Duodenal mucosa (tissue), 2 donors: ENCODE measurements around the gene PCIF1.

ENCODE experiments used
- H3K27ac ChIP-seq: one replicate; pipeline ENCODE4 v1.7.0; 2013; ENCODE audit warnings: low read depth, low read length
- H3K27me3 ChIP-seq, 2 donors: one replicate each; pipeline ENCODE4 v1.7.0; 2013; ENCODE audit warnings: low read length in 2 of 2, control low read depth in 1 of 2; ENCODE audit not compliant: insufficient read depth in 2 of 2, control insufficient read depth in 1 of 2
- H3K36me3 ChIP-seq, 2 donors: one replicate each; pipeline ENCODE4 v1.7.0; 2013; ENCODE audit warnings: low read length in 2 of 2, control low read depth in 1 of 2; ENCODE audit not compliant: insufficient read depth in 2 of 2, control insufficient read depth in 1 of 2
- H3K4me1 ChIP-seq, 2 donors: one replicate each; pipeline ENCODE4 v1.7.0; 2013; ENCODE audit warnings: low read length in 2 of 2, control low read depth in 1 of 2; ENCODE audit not compliant: insufficient read depth in 2 of 2, control insufficient read depth in 1 of 2
- H3K4me3 ChIP-seq, 2 donors: one replicate each; pipeline ENCODE4 v1.7.0; 2013; ENCODE audit warnings: low read length in 2 of 2, low read depth in 1 of 2
- H3K9ac ChIP-seq, 2 donors: one replicate each; pipeline ENCODE4 v1.7.0; 2013; ENCODE audit warnings: low read length in 2 of 2, low read depth in 1 of 2
- H3K9me3 ChIP-seq, 2 donors: one replicate each; pipeline ENCODE4 v1.7.0; 2013; ENCODE audit warnings: low read length in 2 of 2, control low read depth in 1 of 2; ENCODE audit not compliant: control insufficient read depth in 1 of 2

Gene PCIF1

DNA sequence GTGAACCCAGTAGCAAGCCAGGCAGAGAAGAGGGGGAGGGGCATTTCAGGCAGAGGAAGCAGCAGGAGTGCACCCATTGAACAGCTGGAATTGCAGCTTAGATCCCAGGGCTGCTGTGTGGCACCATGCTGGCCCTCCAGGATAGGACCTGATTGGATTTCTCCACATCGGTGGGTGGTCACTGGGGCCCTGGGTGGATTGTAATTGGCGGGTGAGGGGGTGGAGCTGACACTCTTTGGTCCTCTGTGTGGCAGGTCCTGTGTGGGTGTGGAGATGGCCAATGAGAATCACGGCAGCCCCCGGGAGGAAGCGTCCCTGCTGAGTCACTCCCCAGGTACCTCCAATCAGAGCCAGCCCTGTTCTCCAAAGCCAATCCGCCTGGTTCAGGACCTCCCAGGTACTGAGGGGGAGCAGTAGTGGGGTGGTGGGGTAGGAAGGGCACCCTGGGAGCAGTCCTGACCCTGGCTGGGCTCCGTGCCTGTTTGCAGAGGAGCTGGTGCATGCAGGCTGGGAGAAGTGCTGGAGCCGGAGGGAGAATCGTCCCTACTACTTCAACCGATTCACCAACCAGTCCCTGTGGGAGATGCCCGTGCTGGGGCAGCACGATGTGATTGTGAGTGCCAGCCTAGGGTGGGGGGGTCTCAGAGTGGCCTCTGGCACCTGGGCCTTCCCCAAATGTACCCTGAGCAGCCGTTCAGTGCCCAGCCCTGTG is 4.4 kb downstream of the PCIF1 start:
- Histone ChIP-seq H3K27ac (no peak overlapping the region), H3K9ac (no peak overlapping the region), H3K4me3 (no peak overlapping the region), H3K4me1 (peaks cover 3 to 4% of the 10 kb centered on the region in 2 donors), H3K27me3 (no peaks in the 10 kb centered on the region), H3K9me3 (no peaks in the 10 kb centered on the region), H3K36me3 (peaks cover 49 to 68% of the 10 kb centered on the region in 2 donors)

DNA sequence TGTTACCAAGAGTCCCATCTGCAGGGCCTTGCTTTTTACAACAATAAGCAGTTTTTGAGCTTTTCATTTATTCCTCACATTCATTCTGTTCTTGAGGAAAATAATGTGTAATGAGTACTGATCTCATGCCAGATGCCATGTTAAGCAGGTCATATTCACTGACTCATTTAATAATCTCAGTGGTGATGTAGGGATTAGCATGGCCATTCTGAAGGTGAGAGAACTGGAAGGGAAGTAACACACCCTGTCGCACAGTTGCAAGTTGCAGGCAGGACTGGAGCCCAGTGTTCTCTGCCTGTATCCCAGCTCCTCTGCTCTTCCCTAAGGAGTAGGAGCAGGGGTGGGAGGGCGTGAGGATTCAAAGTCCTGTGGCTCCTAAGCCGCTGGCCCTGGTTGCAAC is 5.6 kb downstream of the PCIF1 start:
- peaks cover 60 to 79% of the 10 kb centered on the region in 2 donors for H3K36me3 ChIP-seq
- no peak overlapping the region for H3K9ac ChIP-seq
- no peak overlapping the region for H3K27ac ChIP-seq
- H3K4me3 ChIP-seq = no peak overlapping the region
- peaks cover 3 to 4% of the 10 kb centered on the region in 2 donors for H3K4me1 ChIP-seq
- H3K9me3 ChIP-seq = no peaks in the 10 kb centered on the region
- no peaks in the 10 kb centered on the region for H3K27me3 ChIP-seq

DNA sequence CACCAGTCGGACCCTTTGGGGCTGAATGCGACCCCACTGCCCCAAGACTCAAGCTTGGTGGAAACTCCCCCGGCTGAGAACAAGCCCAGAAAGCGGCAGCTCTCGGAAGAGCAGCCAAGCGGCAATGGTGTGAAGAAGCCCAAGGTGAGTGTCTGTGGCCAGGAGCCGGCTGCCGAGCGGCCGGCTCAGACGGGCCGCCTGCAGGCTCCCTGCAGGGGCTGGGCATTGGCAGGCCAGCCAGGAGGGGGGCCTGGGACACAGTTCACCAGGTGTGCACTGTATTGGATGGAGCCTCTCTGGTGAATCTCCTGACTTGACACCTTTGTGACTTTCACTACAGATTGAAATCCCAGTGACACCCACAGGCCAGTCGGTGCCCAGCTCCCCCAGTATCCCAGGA is 6.0 kb downstream of the PCIF1 start:
- H3K27ac ChIP-seq = no peak overlapping the region
- peaks cover 3 to 4% of the 10 kb centered on the region in 2 donors for H3K4me1 ChIP-seq
- no peak overlapping the region for H3K4me3 ChIP-seq
- H3K9ac ChIP-seq = no peak overlapping the region
- H3K36me3 ChIP-seq = peaks cover 65 to 83% of the 10 kb centered on the region in 2 donors
- H3K9me3 ChIP-seq = no peaks in the 10 kb centered on the region
- no peaks in the 10 kb centered on the region for H3K27me3 ChIP-seq

DNA sequence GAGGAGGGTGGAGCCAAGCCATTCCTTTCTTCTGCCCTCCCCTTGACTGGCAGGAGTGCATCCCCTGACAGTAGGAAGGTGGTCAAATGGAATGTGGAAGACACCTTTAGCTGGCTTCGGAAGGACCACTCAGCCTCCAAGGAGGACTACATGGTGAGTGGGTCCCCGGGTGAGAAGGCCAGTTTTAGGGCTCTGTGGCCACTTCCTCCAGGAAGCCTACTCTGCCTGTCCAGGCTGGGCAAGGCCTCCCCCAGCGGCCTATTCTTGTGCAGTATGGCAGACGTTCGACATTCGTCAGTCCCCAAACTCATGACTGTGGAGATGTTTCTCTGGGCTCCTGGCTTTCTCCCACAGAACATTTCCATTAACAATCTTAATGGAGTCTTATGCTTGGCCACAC is 9.1 kb downstream of the PCIF1 start:
- peaks cover 6 to 12% of the 10 kb centered on the region in 2 donors for H3K4me1 ChIP-seq
- H3K4me3 ChIP-seq = no peak overlapping the region
- no peak overlapping the region for H3K27ac ChIP-seq
- H3K9ac ChIP-seq = no peak overlapping the region
- peaks cover 67 to 96% of the 10 kb centered on the region in 2 donors for H3K36me3 ChIP-seq
- H3K27me3 ChIP-seq = no peaks in the 10 kb centered on the region
- no peaks in the 10 kb centered on the region for H3K9me3 ChIP-seq

- H3K27ac ChIP-seq = no peak overlapping the region
- H3K9ac ChIP-seq = no peak overlapping the region
Observed at GRCh38 chr20:45944151-45944964, 9.9 kb downstream of the PCIF1 start.

DNA sequence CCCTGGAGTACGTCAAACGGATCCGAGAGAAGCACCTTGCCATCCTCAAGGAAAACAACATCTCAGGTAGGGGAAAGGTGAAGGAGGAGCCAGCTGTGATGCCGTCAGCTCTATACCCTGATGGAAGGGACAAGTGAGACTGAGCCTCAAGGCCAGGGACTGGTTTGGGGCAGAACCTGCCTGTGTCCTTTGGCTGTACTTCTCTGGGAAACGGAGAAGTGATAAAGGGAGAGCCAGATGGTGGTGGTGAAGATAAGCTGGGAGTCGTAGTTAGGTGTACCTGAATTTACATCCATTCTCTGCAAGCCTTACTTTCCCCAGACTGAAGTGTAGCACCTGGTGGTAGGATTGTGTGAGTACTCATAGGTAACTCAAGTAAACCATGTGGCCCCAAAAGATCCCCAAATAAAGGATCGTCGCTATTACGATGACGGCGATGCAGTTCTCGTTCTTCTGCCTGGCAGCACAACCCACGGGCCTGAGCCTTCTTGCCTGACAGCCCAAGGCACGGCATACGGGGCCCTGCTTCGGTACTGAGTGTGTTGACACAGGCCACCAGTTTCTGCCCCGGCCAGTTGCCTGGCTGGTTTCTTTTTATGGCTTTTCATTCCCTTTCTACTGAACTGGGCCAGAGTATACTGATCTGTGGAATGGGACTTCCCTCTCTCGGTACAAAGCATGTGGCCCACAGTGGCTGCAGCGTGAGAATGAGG is 10.6 kb downstream of the PCIF1 start:
- peaks cover 6 to 12% of the 10 kb centered on the region in 2 donors for H3K4me1 ChIP-seq
- H3K9ac ChIP-seq = no peak overlapping the region
- no peaks in the 10 kb centered on the region for H3K27me3 ChIP-seq
- H3K4me3 ChIP-seq = no peak overlapping the region
- no peak overlapping the region for H3K27ac ChIP-seq
- no peaks in the 10 kb centered on the region for H3K9me3 ChIP-seq
- peaks cover 66 to 96% of the 10 kb centered on the region in 2 donors for H3K36me3 ChIP-seq

More at GRCh38 chr20:45944151-45944964, 9.9 kb downstream of the PCIF1 start:
- peaks cover 67 to 96% of the 10 kb centered on the region in 2 donors for H3K36me3 ChIP-seq
- H3K27me3 ChIP-seq = no peaks in the 10 kb centered on the region
- peaks cover 6 to 12% of the 10 kb centered on the region in 2 donors for H3K4me1 ChIP-seq
- no peaks in the 10 kb centered on the region for H3K9me3 ChIP-seq
- H3K4me3 ChIP-seq = no peak overlapping the region

- Histone ChIP-seq H3K4me1 (peaks cover 6 to 12% of the 10 kb centered on the region in 2 donors), H3K27me3 (no peaks in the 10 kb centered on the region), H3K9ac (no peak overlapping the region), H3K4me3 (no peak overlapping the region), H3K9me3 (no peaks in the 10 kb centered on the region), H3K27ac (no peak overlapping the region), H3K36me3 (peaks cover 60 to 95% of the 10 kb centered on the region in 2 donors)
Observed at GRCh38 chr20:45945678-45946148, 11.2 kb downstream of the PCIF1 start.

GRCh38 chr20:45946149-45946970 is 11.9 kb downstream of the PCIF1 start:
- Histone ChIP-seq H3K9me3 (no peaks in the 10 kb centered on the region), H3K36me3 (peaks cover 59 to 94% of the 10 kb centered on the region in 2 donors), H3K4me3 (no peak overlapping the region), H3K9ac (no peak overlapping the region), H3K27ac (no peak overlapping the region), H3K4me1 (peaks cover 6 to 12% of the 10 kb centered on the region in 2 donors), H3K27me3 (no peaks in the 10 kb centered on the region)

GRCh38 chr20:45947110-45947866 is 12.8 kb downstream of the PCIF1 start:
- H3K4me1 ChIP-seq = peaks cover 6 to 12% of the 10 kb centered on the region in 2 donors
- no peak overlapping the region for H3K4me3 ChIP-seq
- H3K27me3 ChIP-seq = no peaks in the 10 kb centered on the region
- H3K27ac ChIP-seq = no peak overlapping the region
- peaks cover 68 to 98% of the 10 kb centered on the region in 2 donors for H3K36me3 ChIP-seq
- H3K9ac ChIP-seq = no peak overlapping the region
- no peaks in the 10 kb centered on the region for H3K9me3 ChIP-seq
